HCT116 (cell line): Measurements from ENCODE around the gene FAIM2. TPM values are rescaled to one million over a fixed set of nuclear protein-coding genes. Genes with fewer than 3 reads are reported as not detected.

Experiments used
- ATAC-seq: fragments of 200-7000 bp; cut with Tn5 transposase; 2 replicates; pipeline ENCODE4 v1.9.1; 2020; ENCODE audit warnings: mild to moderate bottlenecking, moderate library complexity
- BruUV-seq: library from RNA; stranded (reverse); fragments of 400-500 nt; replicated peaks from 2 replicates; lab custom pipeline; 2021; lab: Mats Ljungman, UMichigan
- CTCF ChIA-PET: fragments of 300-600 bp; sonication (Branson Sonifier 250); formaldehyde crosslinking; loops from one replicate; lab custom pipeline; 2021; ENCODE audit warnings: antibody characterized with exemption; lab: Charles Lee
- POLR2A ChIA-PET: fragments of 300-600, 350-600 bp; sonication (Branson Sonifier 250); formaldehyde crosslinking; loops from one replicate; lab custom pipeline; 2021; ENCODE audit warnings: antibody characterized with exemption; lab: Charles Lee
- RAD21 ChIA-PET, 2 experiments: fragments of 300-600 bp; sonication (Branson Sonifier 250); formaldehyde crosslinking; loops; one replicate each; lab custom pipeline; 2023; ENCODE audit warnings: low total read pairs in 2 of 2; ENCODE audit not compliant: uncharacterized antibody in 2 of 2, unreplicated experiment in 2 of 2, low non-redundant PET in 1 of 2; lab: Charles Lee
- DNase-seq: peaks from one replicate; pipeline ENCODE4 v3.0.0-alpha.2; 2010; ENCODE audit warnings: low read depth, low spot score
- H2AFZ ChIP-seq: fragments of 200-600 bp; shearing (Covaris generic), sonication (generic); 2 replicates; pipeline ENCODE4 v1.6.1; 2017; ENCODE audit warnings: low read depth, mixed run types, mixed read lengths, antibody characterized with exemption, low read length; ENCODE audit not compliant: poor library complexity, severe bottlenecking
- H3K27ac ChIP-seq: 2 replicates; pipeline ENCODE4 v1.5.1; 2012; ENCODE audit warnings: low read depth, low read length
- H3K27me3 ChIP-seq: fragments of 200-600 bp; sonication (generic); 2 replicates; pipeline ENCODE4 v1.6.1; 2016; ENCODE audit warnings: mixed run types, low read length, mixed read lengths; ENCODE audit not compliant: insufficient read depth
- H3K36me3 ChIP-seq, 2 experiments: fragments of 200-500 bp in 1 of 2; fragments of 200-600 bp in 1 of 2; sonication (Bioruptor generic) in 1 of 2; sonication (generic) in 1 of 2; 2 replicates each; pipeline versions ENCODE4 v1.5.1 to v1.6.1; 2014 to 2016; ENCODE audit warnings: low read length in 2 of 2, inconsistent platforms in 1 of 2, mixed read lengths in 1 of 2, mixed run types in 1 of 2; ENCODE audit not compliant: insufficient read depth in 2 of 2, control insufficient read depth in 1 of 2
- H3K4me1 ChIP-seq, 2 experiments: fragments of 200-600 bp in 1 of 2; sonication (generic) in 1 of 2; 2 replicates each; pipeline versions ENCODE4 v1.5.1 to v1.6.1; 2012 to 2017; ENCODE audit warnings: low read length in 2 of 2, inconsistent platforms in 1 of 2, mild to moderate bottlenecking in 1 of 2, mixed read lengths in 1 of 2, mixed run types in 1 of 2, moderate library complexity in 1 of 2; ENCODE audit not compliant: insufficient read depth in 2 of 2, control insufficient read depth in 1 of 2
- H3K4me2 ChIP-seq: fragments of 200-600 bp; sonication (generic); 2 replicates; pipeline ENCODE4 v1.6.1; 2017; ENCODE audit warnings: mixed run types, low read length, mixed read lengths
- H3K4me3 ChIP-seq, 2 experiments: fragments of 200-600 bp in 1 of 2; sonication (generic) in 1 of 2; replicated peaks in 1 of 2; 2 replicates each; pipeline ENCODE4 v1.5.1; 2011 to 2016; ENCODE audit warnings: low read length in 2 of 2, control low read depth in 1 of 2, low read depth in 1 of 2, mild to moderate bottlenecking in 1 of 2, mixed read lengths in 1 of 2, mixed run types in 1 of 2
- H3K79me2 ChIP-seq: fragments of 200-600 bp; sonication (generic); 2 replicates; pipeline ENCODE4 v1.6.1; 2017; ENCODE audit warnings: mild to moderate bottlenecking, mixed run types, low read length, moderate library complexity, mixed read lengths; ENCODE audit not compliant: insufficient read depth
- H3K9ac ChIP-seq: fragments of 200-600 bp; sonication (generic); 2 replicates; pipeline ENCODE4 v1.6.1; 2016; ENCODE audit warnings: low read length, mixed read lengths
- H3K9me2 ChIP-seq: fragments of 200-600 bp; sonication (generic), shearing (Covaris generic); 2 replicates; pipeline ENCODE4 v1.6.1; 2017; ENCODE audit warnings: mixed run types, mild to moderate bottlenecking, moderate library complexity; ENCODE audit not compliant: insufficient read depth
- H3K9me3 ChIP-seq, 2 experiments: fragments of 200-500 bp in 1 of 2; fragments of 200-600 bp in 1 of 2; sonication (Bioruptor generic) in 1 of 2; sonication (generic) in 1 of 2; 2 replicates each; pipeline ENCODE4 v1.6.1; 2014 to 2017; ENCODE audit warnings: low read length in 2 of 2, mixed read lengths in 2 of 2, inconsistent platforms in 1 of 2, low read depth in 1 of 2, mild to moderate bottlenecking in 1 of 2, mixed run types in 1 of 2, moderate library complexity in 1 of 2; ENCODE audit not compliant: control insufficient read depth in 1 of 2, insufficient read depth in 1 of 2
- H4K20me1 ChIP-seq: fragments of 200-600 bp; sonication (generic), shearing (Covaris generic); 2 replicates; pipeline ENCODE4 v1.6.1; 2017; ENCODE audit warnings: mixed run types, mild to moderate bottlenecking, moderate library complexity; ENCODE audit not compliant: insufficient read depth
- CBX3 ChIP-seq: IDR thresholded peaks from 2 replicates; pipeline ENCODE4 v1.6.1; 2012; ENCODE audit warnings: low read depth
- CEBPB ChIP-seq: IDR thresholded peaks from 2 replicates; pipeline ENCODE4 v1.6.1; 2012; ENCODE audit warnings: low read depth
- CTCF ChIP-seq, 3 experiments: fragments of 200-600 bp in 1 of 3; sonication (generic) in 1 of 3; IDR thresholded peaks in 2 of 3; conservative IDR thresholded peaks in 1 of 3; 2 replicates each; pipeline ENCODE4 v1.5.1; 2012 to 2017; ENCODE audit warnings: low read depth in 2 of 3, low read length in 2 of 3, antibody characterized with exemption in 1 of 3, borderline replicate concordance in 1 of 3, control low read depth in 1 of 3, mild to moderate bottlenecking in 1 of 3, mixed read lengths in 1 of 3, mixed run types in 1 of 3, moderate library complexity in 1 of 3; ENCODE audit not compliant: insufficient read depth in 1 of 3
- ELF1 ChIP-seq: IDR thresholded peaks from 2 replicates; pipeline ENCODE4 v1.6.1; 2012; ENCODE audit warnings: low read depth, borderline replicate concordance
- EZH2 ChIP-seq: fragments of 200-600 bp; sonication (generic); IDR thresholded peaks from 2 replicates; pipeline ENCODE4 v1.6.1; 2017; ENCODE audit warnings: antibody characterized with exemption, mixed run types
- POLR2AphosphoS5 ChIP-seq: IDR thresholded peaks from 2 replicates; pipeline ENCODE4 v1.6.1; 2011; ENCODE audit warnings: mild to moderate bottlenecking, low read depth, low read length, moderate library complexity
- RAD21 ChIP-seq: IDR thresholded peaks from 2 replicates; pipeline ENCODE4 v1.6.1; 2012; ENCODE audit warnings: low read depth, mild to moderate bottlenecking
- SRF ChIP-seq: IDR thresholded peaks from 2 replicates; pipeline ENCODE4 v1.6.1; 2012; ENCODE audit warnings: low read depth
- YY1 ChIP-seq: IDR thresholded peaks from 2 replicates; pipeline ENCODE4 v1.6.1; 2011; ENCODE audit warnings: low read length, low read depth, moderate library complexity, mild to moderate bottlenecking; ENCODE audit not compliant: insufficient replicate concordance; ENCODE audit errors: extremely low read depth
- ZNF274 ChIP-seq: fragments of 200-500 bp; sonication (Bioruptor generic); IDR thresholded peaks from 2 replicates; pipeline ENCODE4 v1.6.1; 2014; ENCODE audit warnings: mild to moderate bottlenecking, low read depth, low read length, inconsistent platforms
- intact Hi-C: fragments of 100-400 bp; cut with micrococcal nuclease; formaldehyde crosslinking; loops from 2 replicates; pipeline ENCODE4 v1.10.0; 2022
- total RNA-seq: library from RNA; stranded (reverse); gene quantifications from one replicate; pipeline ENCODE4 v1.2.1, GENCODE V29; 2021; ENCODE audit not compliant: unreplicated experiment
- TF ChIP-seq, protein P1 (sequence below): IDR thresholded peaks from 2 replicates; pipeline ENCODE4 v1.6.1; 2012
- TF ChIP-seq, protein P2 (sequence below): IDR thresholded peaks from 2 replicates; pipeline ENCODE4 v1.6.1; 2012; ENCODE audit warnings: low read depth

Gene FAIM2
- total RNA-seq, 1 experiment from 2014 or later, result not detected

- RAD21 ChIA-PET, result no interaction called here
- intact Hi-C loops, result no loop called here
- H4K20me1 ChIP-seq, result no peaks in the 10 kb centered on the region
- no peak for ATAC-seq
- no peak overlapping the region for H2AFZ ChIP-seq
- H3K27ac ChIP-seq, result no peak overlapping the region
- DNase-seq, result no peak
- CTCF ChIA-PET, result no interaction called here
- POLR2A ChIA-PET, result no interaction called here
- no peak overlapping the region for H3K4me3 ChIP-seq
- H3K4me1 ChIP-seq, result no peaks in the 10 kb centered on the region
- peaks cover 1% of the 10 kb centered on the region; the same call in 1 of the 2 replicates for H3K27me3 ChIP-seq
- no peaks in the 10 kb centered on the region for H3K36me3 ChIP-seq
- no peak for TF ChIP-seq SRF
- TF ChIP-seq CEBPB, result no peak
- TF ChIP-seq EZH2, result no peak
- TF ChIP-seq, protein P1, sequence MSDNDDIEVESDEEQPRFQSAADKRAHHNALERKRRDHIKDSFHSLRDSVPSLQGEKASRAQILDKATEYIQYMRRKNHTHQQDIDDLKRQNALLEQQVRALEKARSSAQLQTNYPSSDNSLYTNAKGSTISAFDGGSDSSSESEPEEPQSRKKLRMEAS, result no peak
- no peak for TF ChIP-seq ZNF274
- TF ChIP-seq POLR2AphosphoS5, result no peak
- TF ChIP-seq RAD21, result no peak
- no peak for TF ChIP-seq CTCF (IDR thresholded peaks at IDR 0.05 in 2 of 3, conservative IDR thresholded peaks at IDR 0.05 in 1 of 3; ENCODE audit: borderline replicate concordance in 1 of 3, insufficient read depth in 1 of 3, low read depth in 2 of 3, low read length in 2 of 3)
- TF ChIP-seq, protein P2, sequence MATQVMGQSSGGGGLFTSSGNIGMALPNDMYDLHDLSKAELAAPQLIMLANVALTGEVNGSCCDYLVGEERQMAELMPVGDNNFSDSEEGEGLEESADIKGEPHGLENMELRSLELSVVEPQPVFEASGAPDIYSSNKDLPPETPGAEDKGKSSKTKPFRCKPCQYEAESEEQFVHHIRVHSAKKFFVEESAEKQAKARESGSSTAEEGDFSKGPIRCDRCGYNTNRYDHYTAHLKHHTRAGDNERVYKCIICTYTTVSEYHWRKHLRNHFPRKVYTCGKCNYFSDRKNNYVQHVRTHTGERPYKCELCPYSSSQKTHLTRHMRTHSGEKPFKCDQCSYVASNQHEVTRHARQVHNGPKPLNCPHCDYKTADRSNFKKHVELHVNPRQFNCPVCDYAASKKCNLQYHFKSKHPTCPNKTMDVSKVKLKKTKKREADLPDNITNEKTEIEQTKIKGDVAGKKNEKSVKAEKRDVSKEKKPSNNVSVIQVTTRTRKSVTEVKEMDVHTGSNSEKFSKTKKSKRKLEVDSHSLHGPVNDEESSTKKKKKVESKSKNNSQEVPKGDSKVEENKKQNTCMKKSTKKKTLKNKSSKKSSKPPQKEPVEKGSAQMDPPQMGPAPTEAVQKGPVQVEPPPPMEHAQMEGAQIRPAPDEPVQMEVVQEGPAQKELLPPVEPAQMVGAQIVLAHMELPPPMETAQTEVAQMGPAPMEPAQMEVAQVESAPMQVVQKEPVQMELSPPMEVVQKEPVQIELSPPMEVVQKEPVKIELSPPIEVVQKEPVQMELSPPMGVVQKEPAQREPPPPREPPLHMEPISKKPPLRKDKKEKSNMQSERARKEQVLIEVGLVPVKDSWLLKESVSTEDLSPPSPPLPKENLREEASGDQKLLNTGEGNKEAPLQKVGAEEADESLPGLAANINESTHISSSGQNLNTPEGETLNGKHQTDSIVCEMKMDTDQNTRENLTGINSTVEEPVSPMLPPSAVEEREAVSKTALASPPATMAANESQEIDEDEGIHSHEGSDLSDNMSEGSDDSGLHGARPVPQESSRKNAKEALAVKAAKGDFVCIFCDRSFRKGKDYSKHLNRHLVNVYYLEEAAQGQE, result no peak
- no peak for TF ChIP-seq CBX3
- no peak for TF ChIP-seq ELF1
- TF ChIP-seq YY1, result no peak
- no TSS peak for BruUV-seq
- H3K9me3 ChIP-seq, result no peaks in the 10 kb centered on the region
- no peaks in the 10 kb centered on the region for H3K79me2 ChIP-seq
- H3K9me2 ChIP-seq, result no peaks in the 10 kb centered on the region
- no peak overlapping the region for H3K4me2 ChIP-seq
- H3K9ac ChIP-seq, result no peak overlapping the region
Measured at GRCh38 chr12:49901986-49902385, 1.7 kb downstream of the FAIM2 start.
